Heart left ventricle (tissue), 16 donors: ENCODE results near the gene CNN2. TPM values are rescaled to one million over a fixed set of nuclear protein-coding genes. Genes with fewer than 3 reads are reported as not detected.

Source experiments
- ATAC-seq, 4 donors: fragments of 200-7000 bp; cut with Tn5 transposase; one replicate each; pipeline ENCODE4 v1.9.1; 2020 to 2022; ENCODE audit warnings: moderate library complexity in 4 of 4, mild to moderate bottlenecking in 3 of 4, moderate number of reproducible peaks in 1 of 4
- DNase-seq, 5 donors: peaks; one replicate each; pipeline ENCODE4 v3.0.0-alpha.2; 2020
- H3K27ac ChIP-seq, 12 donors: fragments of 200-600 bp; sonication (generic) in 4 of 12; one replicate each; pipeline versions ENCODE4 v1.5.0 to v1.8.0; 2016 to 2022; ENCODE audit warnings: mild to moderate bottlenecking in 2 of 12
- H3K27me3 ChIP-seq, 9 donors: fragments of 200-600 bp; sonication (generic) in 2 of 9; one replicate each; pipeline versions ENCODE4 v1.5.1 to v1.8.0; 2016 to 2022; ENCODE audit warnings: mild to moderate bottlenecking in 3 of 9
- H3K36me3 ChIP-seq, 9 donors: fragments of 200-600 bp; sonication (generic) in 2 of 9; one replicate each; pipeline versions ENCODE4 v1.5.0 to v1.8.0; 2018 to 2022; ENCODE audit warnings: mild to moderate bottlenecking in 2 of 9
- H3K4me1 ChIP-seq, 12 donors: fragments of 200-600 bp; sonication (generic) in 4 of 12; one replicate each; pipeline versions ENCODE4 v1.5.0 to v1.8.0; 2016 to 2022; ENCODE audit warnings: mild to moderate bottlenecking in 3 of 12
- H3K4me3 ChIP-seq, 12 donors: fragments of 200-600 bp; sonication (generic) in 4 of 12; one replicate each; pipeline versions ENCODE4 v1.5.0 to v1.8.0; 2017 to 2022; ENCODE audit warnings: mild to moderate bottlenecking in 9 of 12, moderate library complexity in 4 of 12
- H3K9me3 ChIP-seq, 12 donors: fragments of 200-600 bp; sonication (generic) in 4 of 12; one replicate each; pipeline versions ENCODE4 v1.5.0 to v1.8.0; 2016 to 2022; ENCODE audit warnings: mild to moderate bottlenecking in 1 of 12
- CTCF ChIP-seq, 12 donors: fragments of 200-600 bp; sonication (generic) in 4 of 12; IDR thresholded peaks; one replicate each; pipeline versions ENCODE4 v1.5.0 to v1.8.0; 2018 to 2022; ENCODE audit warnings: antibody characterized with exemption in 12 of 12, mild to moderate bottlenecking in 5 of 12
- POLR2A ChIP-seq, 2 donors: fragments of 450-650 bp; IDR thresholded peaks; one replicate each; pipeline ENCODE4 v1.6.1; 2017; ENCODE audit warnings: antibody characterized with exemption in 2 of 2, mild to moderate bottlenecking in 2 of 2, moderate library complexity in 2 of 2
- WGBS, 4 donors: extraction: QIAGEN DNeasy Blood & Tissue Kit in 2 of 4; methylation state at CpG; one replicate each; pipeline versions ENCODE4 v1.1.5 to v1.1.7; 2013 to 2018; 5-methylcytosine and 5-hydroxymethylcytosine counted together
- intact Hi-C, 10 donors: fragments of 100-400 bp; cut with DNase I; formaldehyde crosslinking; loops; one replicate each; pipeline versions ENCODE4 v1.11.1 to v1.14.2; 2022
- polyA plus RNA-seq, 2 donors: library from polyadenylated mRNA; stranded (reverse); fragments of 200-250 nt; gene quantifications; one replicate each; pipeline ENCODE4 v1.2.3, GENCODE V29; 2013
- total RNA-seq, 9 donors: library from RNA; depleted of rRNA in 2 of 9; stranded (reverse); fragments of >200 nt in 2 of 9; fragmentation: NEBNext Ultra II Directional in 3 of 9; extraction: Animal tissue kit (Norgen Biotek cat#: 25700) in 3 of 9; gene quantifications; one replicate each; pipeline versions ENCODE4 v1.1.0 to v1.2.4, GENCODE V29; 2016 to 2023
- donor health status: ischemic (EF 13 %, LVEDD 7.1; RV severe dilation, severe dysfunction).
- donor health status: healthy with polysubstance abuse.
- donor health status: DM: no; HTN: yes; CAD: no.
- donor health status: DM: no; HTN: no; CAD: no.
- donor health status: ischemic (EF 25% LVEDD 6.9; RV normal size, moderate dysfunction).
- donor health status: ischemic (EF 25% LVEDD 5.7; RV mildly dilated, moderate dysfunction).
- donor health status: healthy.
- donor health status: DM: yes; HTN: yes; CAD: no.
- donor health status: ischemic (EF 35%, LVEDD 5.7; RV mildly dilated, moderate dysfunction).
- donor health status: nonischemic (EF 11% LVEDD 7.7; RV severe dilation, severe dysfunction).
- donor health status: DM: yes; HTN: yes; CAD: no.
- donor health status: PGD.
- donor health status: ischemic (EF 29% LVEDD 5.4; RV normal size, mild dysfunction).
- donor health status: nonischemic (EF 23%, LVEDD 6.1; RV moderate dilation, normal function).

Gene CNN2
- total and polyA plus RNA-seq, 11 donors: 26.2 to 98.5 (median 58.2) TPM

GRCh38 chr19:1066748-1067340 lies 40.4 kb downstream of the CNN2 start, which contains the start of gene ARHGAP45:
Gene ARHGAP45 (plus strand): TSS chr19:1067167. CDS start chr19:1067406, 239 bp downstream.
- peaks cover 0 to 20% (median 0%) of the 10 kb centered on the region in 9 donors for H3K36me3 ChIP-seq
- H3K27ac ChIP-seq: peak within 1 kb of the TSS in 8 of 12 donors; percentile 38 to 97 (median 52)
- DNase-seq: peak in 3 of 5 donors; percentile 41 to 86 (median 71)
- ATAC-seq: peak in 3 of 4 donors; percentile 4 to 17 (median 4)
- no peaks in the 10 kb centered on the region for H3K9me3 ChIP-seq
- H3K4me3 ChIP-seq: peak within 1 kb of the TSS in 11 of 12 donors; percentile 22 to 80 (median 45)
- no peak for TF ChIP-seq CTCF (IDR thresholded peaks at IDR 0.05)
- TF ChIP-seq POLR2A (IDR thresholded peaks at IDR 0.05): no peak
- peaks cover 5 to 57% (median 26%) of the 10 kb centered on the region in 12 donors for H3K4me1 ChIP-seq
- intact Hi-C loops: no loop called here
- 4 to 16% (median 7%) methylated on average over 18 to 61 of the region's 61 CpGs for WGBS, 4 donors
- H3K27me3 ChIP-seq: peaks cover 29 to 81% (median 51%) of the 10 kb centered on the region in 9 donors

- ATAC-seq: no peak
These were observed 41.0 kb downstream of the CNN2 start for GRCh38 chr19:1067341-1067957.

GRCh38 chr19:1068009-1069001 lies 41.9 kb downstream of the CNN2 start:
- Histone ChIP-seq H3K36me3 (peaks cover 0 to 25% (median 0%) of the 10 kb centered on the region in 9 donors), H3K4me3 (peak overlapping the region in 10 of 12 donors; percentile 30 to 80 (median 46)), H3K27ac (peak overlapping the region in 7 of 12 donors; percentile 42 to 97 (median 54)), H3K9me3 (no peaks in the 10 kb centered on the region), H3K4me1 (peaks cover 5 to 61% (median 26%) of the 10 kb centered on the region in 12 donors), H3K27me3 (peaks cover 33 to 92% (median 51%) of the 10 kb centered on the region in 9 donors)
- WGBS, 4 donors: 62 to 84% (median 72%) methylated on average over 26 to 45 of the region's 45 CpGs
- DNase-seq: peak; percentile 51 to 87 (median 66)
- intact Hi-C loops: no loop called here
- TF ChIP-seq POLR2A (IDR thresholded peaks at IDR 0.05) (no peak), CTCF (IDR thresholded peaks at IDR 0.05) (no peak)
- peak in 2 of 4 donors; percentile 30 to 38 for ATAC-seq

More at GRCh38 chr19:1067341-1067957, 41.0 kb downstream of the CNN2 start:
- Histone ChIP-seq H3K4me3 (peak overlapping the region in 11 of 12 donors; percentile 22 to 80 (median 45)), H3K36me3 (peaks cover 0 to 22% (median 0%) of the 10 kb centered on the region in 9 donors), H3K27me3 (peaks cover 33 to 86% (median 51%) of the 10 kb centered on the region in 9 donors), H3K9me3 (no peaks in the 10 kb centered on the region), H3K4me1 (peaks cover 5 to 61% (median 26%) of the 10 kb centered on the region in 12 donors), H3K27ac (peak overlapping the region in 8 of 12 donors; percentile 38 to 97 (median 52))
- DNase-seq: no peak
- intact Hi-C loops: no loop called here
- TF ChIP-seq POLR2A (IDR thresholded peaks at IDR 0.05) (no peak), CTCF (IDR thresholded peaks at IDR 0.05) (no peak)
- WGBS, 4 donors: 3 to 8% (median 5%) methylated on average over 23 to 38 of the region's 38 CpGs
